Measurements from ENCODE around the gene NCKAP1. TPM values are rescaled to one million over a fixed set of nuclear protein-coding genes. Genes with fewer than 3 reads are reported as not detected.

Gene NCKAP1
- total and polyA plus RNA-seq, 2 donors (not counting 3 experiments of a cell fraction or from before 2014, with no cell fraction given) = 49.4 to 130 TPM

DNA sequence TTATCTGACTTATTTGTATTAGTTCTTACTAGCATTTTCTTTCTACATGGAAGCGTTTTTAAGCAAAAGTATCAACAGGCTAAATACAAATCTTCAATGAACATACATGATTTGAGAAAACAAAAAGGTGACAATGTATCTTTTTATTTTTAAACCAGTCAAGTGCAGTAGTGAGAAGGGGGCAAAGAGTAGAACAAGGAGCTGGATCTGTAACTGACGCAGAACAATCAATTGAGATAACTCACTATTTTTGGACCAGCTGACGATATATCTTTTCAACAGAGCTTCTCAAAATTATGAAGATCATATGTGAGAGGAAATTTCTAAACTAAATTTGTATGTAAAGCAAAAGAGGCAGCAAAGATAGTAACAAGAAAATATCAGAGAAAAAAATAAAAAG, 15.5 kb downstream of the NCKAP1 start:
- DNase-seq (ENCODE audit: low read depth, low spot score) (no peak), FAIRE-seq (no peak)
- ChIA-PET POLR2A (no interaction called here), CTCF (interaction anchor here (1.0 kb wide), 1 partner anchor 9 kb away, joined by 3 read pairs; no protein-coding TSS in a partner anchor)
- Histone ChIP-seq H3K9me1 (replicated peaks; ENCODE audit: control insufficient read depth, extremely low read depth, insufficient read depth, low read length) (no peaks in the 10 kb centered on the region), H3K9me3 (replicated peaks; ENCODE audit: control insufficient read depth, insufficient read depth, low read length) (no peaks in the 10 kb centered on the region), H4K20me1 (replicated peaks; ENCODE audit: control insufficient read depth, extremely low read depth, insufficient read depth, low read length) (peaks cover 29% of the 10 kb centered on the region), H3K27ac (ENCODE audit: insufficient read depth, low read depth, low read length) (no peak overlapping the region), H2AFZ (ENCODE audit: low read depth, low read length) (no peak overlapping the region), H3K27me3 (ENCODE audit: control insufficient read depth in 2 of 2, insufficient read depth in 2 of 2, low read length in 2 of 2) (no peaks in the 10 kb centered on the region), H3K36me3 (ENCODE audit: control insufficient read depth in 2 of 2, extremely low read depth in 1 of 2, insufficient read depth in 2 of 2, low read length in 2 of 2) (peaks cover 0 to 11% of the 10 kb centered on the region in 2 experiments), H3K4me3 (replicated peaks in 1 of 3; ENCODE audit: insufficient read depth in 1 of 3, low read depth in 1 of 3, low read length in 3 of 3) (no peak overlapping the region), H3K4me2 (ENCODE audit: insufficient read depth, low read length) (no peak overlapping the region), H3K79me2 (ENCODE audit: control insufficient read depth, insufficient read depth, low read length) (peaks cover 100% of the 10 kb centered on the region), H3K9ac (replicated peaks; ENCODE audit: extremely low read depth, insufficient read depth, low read length) (no peak overlapping the region), H3K4me1 (ENCODE audit: control insufficient read depth, extremely low read depth, insufficient read depth, low read length) (no peaks in the 10 kb centered on the region)
- dilution Hi-C loops (cut with MboI; ENCODE audit: extremely low pct_ligation_motif_present, low sequenced_read_pairs) = no loop called here
- intact Hi-C loops (cut with micrococcal nuclease) = no loop called here
- TF ChIP-seq FOS (IDR thresholded peaks at IDR 0.05; ENCODE audit: borderline replicate concordance, insufficient read depth, low read length) (no peak), MYC (IDR thresholded peaks at IDR 0.05; ENCODE audit: low read depth, low read length) (no peak), POLR2AphosphoS5 (IDR thresholded peaks at IDR 0.05; ENCODE audit: insufficient read depth, low read depth, low read length) (no peak), EZH2 (IDR thresholded peaks at IDR 0.05; ENCODE audit: borderline replicate concordance, low read depth, low read length, severe bottlenecking) (no peak), POLR2A (IDR thresholded peaks at IDR 0.05; ENCODE audit: low read depth, low read length) (no peak), JUN (IDR thresholded peaks at IDR 0.05; ENCODE audit: borderline replicate concordance, insufficient read depth, insufficient read length, low read depth) (no peak), CTCF (IDR thresholded peaks at IDR 0.05; ENCODE audit: extremely low read depth in 1 of 2, insufficient read depth in 1 of 2, low read depth in 1 of 2, low read length in 2 of 2) (no peak), GATA2 (IDR thresholded peaks at IDR 0.05; ENCODE audit: insufficient read depth, insufficient read length, low read depth, low read length) (no peak)
- TF ChIP-seq, protein P1, sequence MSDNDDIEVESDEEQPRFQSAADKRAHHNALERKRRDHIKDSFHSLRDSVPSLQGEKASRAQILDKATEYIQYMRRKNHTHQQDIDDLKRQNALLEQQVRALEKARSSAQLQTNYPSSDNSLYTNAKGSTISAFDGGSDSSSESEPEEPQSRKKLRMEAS (IDR thresholded peaks at IDR 0.05; ENCODE audit: insufficient read depth, insufficient read length) = no peak
- no TSS peak for BruUV-seq (replicated peaks)

Data from endothelial cell of umbilical vein (primary cell).